ENCODE measurements around the gene MTERF4.

MTERF4 gene, protein sequence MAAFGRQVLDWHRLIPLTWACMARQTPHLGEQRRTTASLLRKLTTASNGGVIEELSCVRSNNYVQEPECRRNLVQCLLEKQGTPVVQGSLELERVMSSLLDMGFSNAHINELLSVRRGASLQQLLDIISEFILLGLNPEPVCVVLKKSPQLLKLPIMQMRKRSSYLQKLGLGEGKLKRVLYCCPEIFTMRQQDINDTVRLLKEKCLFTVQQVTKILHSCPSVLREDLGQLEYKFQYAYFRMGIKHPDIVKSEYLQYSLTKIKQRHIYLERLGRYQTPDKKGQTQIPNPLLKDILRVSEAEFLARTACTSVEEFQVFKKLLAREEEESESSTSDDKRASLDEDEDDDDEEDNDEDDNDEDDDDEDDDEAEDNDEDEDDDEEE

GRCh38 chr2:241102239-241102803 lies at the start of gene MTERF4:
MTERF4 (minus strand) TSS chr2:241102287; CDS start chr2:241102273, 14 bp downstream.
- Mint-ChIP-seq H3K4me1 (ENCODE audit: low read depth) (peaks cover 77% of the 10 kb centered on the region), H3K27me3 (no peaks in the 10 kb centered on the region), H3K27ac (peak within 1 kb of the TSS; percentile 98), H3K9me3 (no peaks in the 10 kb centered on the region), H3K4me3 (peak within 1 kb of the TSS; percentile 97), H3K36me3 (ENCODE audit: low read depth) (peaks cover 85% of the 10 kb centered on the region)
- peak; percentile 93 for DNase-seq

GRCh38 chr2:241150660-241151530 lies 48.8 kb upstream of the MTERF4 start:
- peak overlapping the region; percentile 92 for H3K4me3 Mint-ChIP-seq
- H3K9me3 Mint-ChIP-seq, result no peaks in the 10 kb centered on the region
- DNase-seq, result no peak
- peak overlapping the region; percentile 96 for H3K27ac Mint-ChIP-seq
- H3K36me3 Mint-ChIP-seq (ENCODE audit: low read depth), result peaks cover 46% of the 10 kb centered on the region
- peaks cover 65% of the 10 kb centered on the region for H3K4me1 Mint-ChIP-seq (ENCODE audit: low read depth)
- H3K27me3 Mint-ChIP-seq, result no peaks in the 10 kb centered on the region

- DNase-seq, result peak; percentile 94
- Mint-ChIP-seq H3K36me3 (ENCODE audit: low read depth) (peaks cover 43% of the 10 kb centered on the region), H3K27me3 (no peaks in the 10 kb centered on the region), H3K4me1 (ENCODE audit: low read depth) (peaks cover 60% of the 10 kb centered on the region), H3K9me3 (no peaks in the 10 kb centered on the region), H3K27ac (peak within 1 kb of the TSS; percentile 96), H3K4me3 (peak within 1 kb of the TSS; percentile 92)
These were observed 48.0 kb upstream of the MTERF4 start, which contains the start of gene PPP1R7 for GRCh38 chr2:241149925-241150659. PPP1R7 (plus strand) TSS chr2:241150467; CDS start chr2:241150496, 29 bp downstream.

- H3K4me1 Mint-ChIP-seq (ENCODE audit: low read depth), result peaks cover 55% of the 10 kb centered on the region
- no peaks in the 10 kb centered on the region for H3K27me3 Mint-ChIP-seq
- no peaks in the 10 kb centered on the region for H3K9me3 Mint-ChIP-seq
- no peak for DNase-seq
- H3K27ac Mint-ChIP-seq, result peak overlapping the region; percentile 96
- peak overlapping the region; percentile 92 for H3K4me3 Mint-ChIP-seq
- H3K36me3 Mint-ChIP-seq (ENCODE audit: low read depth), result peaks cover 43% of the 10 kb centered on the region
These were observed 47.5 kb upstream of the MTERF4 start for GRCh38 chr2:241149675-241149924.

GRCh38 chr2:241148891-241149674 lies 47.0 kb upstream of the MTERF4 start, which contains the start of gene PASK:
PASK (minus strand) TSS chr2:241149472; CDS start chr2:241143032, 6,440 bp downstream.
- no peaks in the 10 kb centered on the region for H3K27me3 Mint-ChIP-seq
- peak within 1 kb of the TSS; percentile 92 for H3K4me3 Mint-ChIP-seq
- no peaks in the 10 kb centered on the region for H3K9me3 Mint-ChIP-seq
- H3K36me3 Mint-ChIP-seq (ENCODE audit: low read depth), result peaks cover 43% of the 10 kb centered on the region
- peak within 1 kb of the TSS; percentile 96 for H3K27ac Mint-ChIP-seq
- H3K4me1 Mint-ChIP-seq (ENCODE audit: low read depth), result peaks cover 53% of the 10 kb centered on the region
- DNase-seq, result peak; percentile 92

- H3K27me3 Mint-ChIP-seq, result no peaks in the 10 kb centered on the region
- H3K9me3 Mint-ChIP-seq, result no peaks in the 10 kb centered on the region
- H3K4me3 Mint-ChIP-seq, result peak overlapping the region; percentile 92
- peak overlapping the region; percentile 60 for H3K27ac Mint-ChIP-seq
- H3K36me3 Mint-ChIP-seq (ENCODE audit: low read depth), result peaks cover 46% of the 10 kb centered on the region
- H3K4me1 Mint-ChIP-seq (ENCODE audit: low read depth), result peaks cover 47% of the 10 kb centered on the region
- DNase-seq, result no peak
These were observed 46.2 kb upstream of the MTERF4 start for GRCh38 chr2:241148239-241148638.

DNA sequence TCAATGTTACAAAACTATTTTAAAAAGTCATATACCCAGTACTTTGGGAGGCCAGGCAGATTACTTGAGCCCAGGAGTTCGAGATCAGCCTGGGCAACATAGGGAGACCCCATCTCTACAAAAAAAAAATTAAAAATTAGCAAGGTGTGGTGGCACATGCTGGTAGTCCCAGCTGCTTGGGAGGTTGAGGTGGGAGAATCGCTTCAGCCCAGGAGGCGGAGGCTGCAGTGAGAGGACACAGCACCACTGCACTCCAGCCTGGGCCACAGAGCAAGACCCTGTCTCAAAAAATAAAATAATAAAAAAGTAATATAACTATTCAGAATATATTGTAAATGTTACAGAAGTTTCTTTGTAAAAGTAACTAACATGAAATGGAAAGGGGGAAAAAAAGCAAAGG lies 45.2 kb upstream of the MTERF4 start:
- peaks cover 48% of the 10 kb centered on the region for H3K36me3 Mint-ChIP-seq (ENCODE audit: low read depth)
- H3K27ac Mint-ChIP-seq, result no peak overlapping the region
- no peaks in the 10 kb centered on the region for H3K9me3 Mint-ChIP-seq
- H3K4me1 Mint-ChIP-seq (ENCODE audit: low read depth), result peaks cover 41% of the 10 kb centered on the region
- DNase-seq, result no peak
- H3K27me3 Mint-ChIP-seq, result no peaks in the 10 kb centered on the region
- no peak overlapping the region for H3K4me3 Mint-ChIP-seq

GRCh38 chr2:241146286-241146685 lies 44.2 kb upstream of the MTERF4 start:
- H3K4me3 Mint-ChIP-seq, result no peak overlapping the region
- H3K27ac Mint-ChIP-seq, result no peak overlapping the region
- no peaks in the 10 kb centered on the region for H3K27me3 Mint-ChIP-seq
- peaks cover 30% of the 10 kb centered on the region for H3K4me1 Mint-ChIP-seq (ENCODE audit: low read depth)
- no peak for DNase-seq
- H3K9me3 Mint-ChIP-seq, result no peaks in the 10 kb centered on the region
- peaks cover 55% of the 10 kb centered on the region for H3K36me3 Mint-ChIP-seq (ENCODE audit: low read depth)

- no peak for DNase-seq
- Mint-ChIP-seq H3K9me3 (no peaks in the 10 kb centered on the region), H3K4me3 (no peak overlapping the region), H3K27ac (no peak overlapping the region), H3K4me1 (ENCODE audit: low read depth) (peaks cover 9% of the 10 kb centered on the region), H3K36me3 (ENCODE audit: low read depth) (peaks cover 80% of the 10 kb centered on the region), H3K27me3 (no peaks in the 10 kb centered on the region)
These were observed 40.5 kb upstream of the MTERF4 start for GRCh38 chr2:241142593-241142992.

GRCh38 chr2:241142063-241142462 lies 40.0 kb upstream of the MTERF4 start:
- H3K4me1 Mint-ChIP-seq (ENCODE audit: low read depth), result peaks cover 8% of the 10 kb centered on the region
- DNase-seq, result no peak
- no peaks in the 10 kb centered on the region for H3K27me3 Mint-ChIP-seq
- no peak overlapping the region for H3K27ac Mint-ChIP-seq
- H3K4me3 Mint-ChIP-seq, result no peak overlapping the region
- H3K36me3 Mint-ChIP-seq (ENCODE audit: low read depth), result peaks cover 85% of the 10 kb centered on the region
- no peaks in the 10 kb centered on the region for H3K9me3 Mint-ChIP-seq

DNA sequence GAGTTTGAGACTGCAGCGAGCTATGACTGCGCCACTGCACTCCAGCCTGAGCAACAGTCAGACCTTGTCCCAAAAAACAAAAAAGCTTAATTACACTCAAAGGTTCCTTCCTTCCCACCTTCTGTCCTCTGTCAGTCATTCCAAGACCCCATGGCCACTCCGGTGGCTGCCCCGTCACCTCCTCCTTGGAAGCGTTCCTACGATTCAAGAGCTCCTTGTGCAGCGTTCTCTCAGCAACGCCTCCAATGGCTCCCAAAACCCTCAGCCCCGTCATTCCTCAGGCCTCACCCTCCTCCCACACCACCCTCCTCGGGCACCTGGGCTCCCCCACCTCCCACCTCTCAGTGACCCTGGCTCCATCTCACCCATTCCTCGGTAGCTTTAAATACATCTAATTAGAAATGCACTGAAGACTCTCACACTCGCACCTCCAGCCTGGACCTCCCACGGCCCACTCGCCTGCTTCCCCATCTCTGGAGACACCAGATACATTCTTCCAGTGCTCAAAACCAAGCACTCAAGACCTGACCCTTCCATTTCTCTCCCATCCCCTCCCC lies 39.2 kb upstream of the MTERF4 start:
- Mint-ChIP-seq H3K4me1 (ENCODE audit: low read depth) (peaks cover 2% of the 10 kb centered on the region), H3K9me3 (no peaks in the 10 kb centered on the region), H3K4me3 (no peak overlapping the region), H3K36me3 (ENCODE audit: low read depth) (peaks cover 91% of the 10 kb centered on the region), H3K27me3 (no peaks in the 10 kb centered on the region), H3K27ac (peak overlapping the region; percentile 22)
- DNase-seq, result no peak

DNA sequence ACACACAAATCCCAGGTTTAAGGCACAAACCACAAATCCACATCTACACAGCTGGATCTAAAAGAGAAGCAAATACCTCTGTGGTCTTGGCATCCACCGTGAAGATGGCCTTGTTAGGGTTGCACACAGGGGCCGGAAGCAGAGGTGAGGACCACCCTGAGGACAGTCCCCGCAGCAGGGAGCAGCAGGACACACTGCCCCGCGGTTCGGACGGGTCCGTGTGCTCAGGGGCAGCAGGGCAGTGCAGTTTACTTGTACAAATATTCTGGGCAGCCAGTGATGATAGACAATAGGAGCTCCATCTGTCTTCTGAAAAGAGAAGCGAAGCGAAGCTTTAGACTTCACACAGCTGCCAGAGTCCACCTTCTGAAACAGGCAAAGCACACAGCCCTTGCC lies 38.4 kb upstream of the MTERF4 start:
- Mint-ChIP-seq H3K9me3 (no peaks in the 10 kb centered on the region), H3K4me1 (ENCODE audit: low read depth) (no peaks in the 10 kb centered on the region), H3K27me3 (no peaks in the 10 kb centered on the region), H3K27ac (no peak overlapping the region), H3K36me3 (ENCODE audit: low read depth) (peaks cover 94% of the 10 kb centered on the region), H3K4me3 (no peak overlapping the region)
- DNase-seq, result no peak
